NCI-H1930 (cell line): ENCODE measurements around the gene CFAP45.

Experiments
- DNase-seq, 2 experiments: peaks; one replicate each; lab custom pipeline; 2025; lab: John Stamatoyannopoulos, UW

The CFAP45 gene

GRCh38 chr1:159923203-159924024 lies 23.4 kb upstream of the CFAP45 start:
- no peak for DNase-seq

- DNase-seq, result no peak
Measured at GRCh38 chr1:159922511-159923202, 22.7 kb upstream of the CFAP45 start.

DNA sequence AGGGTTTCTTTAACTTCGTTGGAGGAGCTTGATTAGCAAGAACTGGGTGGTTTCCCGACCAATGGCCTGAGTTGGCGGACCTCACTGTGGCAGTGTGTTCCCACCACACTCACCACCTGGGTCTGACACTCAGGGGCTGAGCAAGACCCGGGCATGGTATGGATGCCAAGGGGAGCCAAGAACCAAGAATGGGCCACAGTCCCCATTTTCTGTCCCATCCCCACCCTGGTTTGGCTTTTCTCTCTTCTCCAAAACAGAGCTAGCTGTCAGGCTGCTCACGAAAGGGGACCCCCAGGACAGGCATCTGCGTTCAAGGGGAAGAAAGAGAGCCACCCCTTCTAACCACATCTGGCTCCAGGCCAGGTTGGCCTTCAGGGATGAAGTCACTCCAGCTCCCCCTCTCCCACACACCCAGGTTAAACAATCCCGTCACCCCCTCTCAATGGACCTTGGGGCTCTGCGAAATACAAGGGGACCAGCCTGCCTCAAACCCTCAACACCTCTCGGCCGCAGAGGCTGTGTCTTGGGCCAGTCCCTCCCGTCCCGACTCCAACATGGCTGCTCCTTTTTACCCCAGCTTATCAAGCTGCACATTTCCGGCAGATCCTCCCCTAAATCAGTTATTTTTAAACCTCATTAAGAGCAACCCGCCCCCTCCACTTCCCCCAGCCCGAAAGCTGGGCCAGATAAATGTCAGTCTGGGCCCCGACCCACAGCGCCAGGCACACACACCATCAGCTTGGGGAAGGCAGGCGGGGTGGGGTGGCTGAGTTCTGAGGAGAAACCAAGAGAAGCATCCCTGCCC lies 21.9 kb upstream of the CFAP45 start:
- no peak for DNase-seq

GRCh38 chr1:159921251-159921650 lies 21.3 kb upstream of the CFAP45 start:
- no peak for DNase-seq

DNA sequence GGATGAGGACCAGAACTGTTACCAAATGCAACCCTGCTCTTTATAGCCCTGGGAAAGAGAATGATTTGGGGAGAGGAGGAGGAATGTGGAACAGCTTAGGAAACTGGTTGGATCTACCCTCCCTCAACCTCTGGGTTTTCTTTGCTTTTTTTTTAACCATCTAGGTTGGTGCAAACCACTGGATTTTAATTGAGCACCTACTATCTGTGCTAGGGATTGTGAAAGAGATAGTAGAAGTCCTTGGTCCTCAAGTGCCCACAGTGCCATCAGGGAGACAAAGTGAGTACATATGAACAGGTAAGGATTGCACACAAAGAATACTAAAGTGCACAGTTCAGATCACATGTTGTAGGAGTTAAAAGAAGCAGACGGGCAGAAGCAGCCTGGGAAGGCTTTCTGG lies 20.7 kb upstream of the CFAP45 start:
- no peak for DNase-seq

DNA sequence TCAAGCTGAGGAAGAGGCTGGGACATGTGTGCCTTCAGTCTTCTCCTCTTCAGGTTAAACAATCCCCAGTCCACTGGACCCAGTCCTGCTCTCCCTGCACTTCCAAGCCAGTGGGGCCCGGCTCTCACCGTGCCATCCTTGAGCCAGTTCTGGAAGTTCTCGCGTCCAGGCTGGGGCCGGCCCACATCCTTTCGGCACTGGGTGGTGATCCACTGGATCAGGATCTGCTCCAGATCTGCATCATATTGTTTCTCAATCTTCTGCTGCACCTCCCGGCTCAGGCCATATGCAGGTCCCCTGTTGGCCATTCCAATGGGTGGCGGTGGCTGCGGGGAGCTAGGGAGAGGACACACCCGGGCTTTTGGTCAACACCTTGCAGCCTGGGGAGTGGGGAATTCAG lies 20.2 kb upstream of the CFAP45 start:
- no peak for DNase-seq

DNA sequence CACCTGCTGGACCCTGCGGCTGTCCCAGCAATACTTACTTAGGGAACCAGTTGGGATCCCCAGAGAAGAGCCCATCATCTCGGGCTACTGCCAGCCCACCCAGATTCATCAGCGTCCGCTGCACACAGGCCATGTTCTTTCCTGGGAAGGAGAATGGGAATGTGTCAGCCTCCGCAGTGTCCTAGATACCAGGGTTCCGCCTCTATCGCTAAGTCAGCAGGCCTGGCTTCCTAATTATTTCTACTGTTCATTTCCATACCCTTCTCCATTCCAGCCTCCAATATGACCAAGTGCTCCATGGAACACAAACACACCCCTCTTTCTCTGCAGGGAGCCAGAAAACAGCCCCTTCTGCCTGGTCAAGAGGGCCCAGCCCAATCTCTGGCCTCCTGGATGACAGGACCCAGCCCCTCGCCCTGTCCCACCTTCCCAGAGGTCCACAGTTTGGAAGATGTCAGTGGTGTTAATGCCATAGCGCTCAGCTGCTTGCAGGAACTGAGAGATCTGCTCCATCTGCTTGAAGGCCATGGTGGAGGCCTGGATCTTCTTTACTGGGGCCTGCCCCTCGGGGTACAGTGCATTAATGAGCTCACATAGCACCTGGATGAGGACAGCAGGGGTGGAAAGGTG lies 19.4 kb upstream of the CFAP45 start:
- DNase-seq, result no peak

GRCh38 chr1:159918352-159919200 lies 18.6 kb upstream of the CFAP45 start:
- no peak for DNase-seq

DNA sequence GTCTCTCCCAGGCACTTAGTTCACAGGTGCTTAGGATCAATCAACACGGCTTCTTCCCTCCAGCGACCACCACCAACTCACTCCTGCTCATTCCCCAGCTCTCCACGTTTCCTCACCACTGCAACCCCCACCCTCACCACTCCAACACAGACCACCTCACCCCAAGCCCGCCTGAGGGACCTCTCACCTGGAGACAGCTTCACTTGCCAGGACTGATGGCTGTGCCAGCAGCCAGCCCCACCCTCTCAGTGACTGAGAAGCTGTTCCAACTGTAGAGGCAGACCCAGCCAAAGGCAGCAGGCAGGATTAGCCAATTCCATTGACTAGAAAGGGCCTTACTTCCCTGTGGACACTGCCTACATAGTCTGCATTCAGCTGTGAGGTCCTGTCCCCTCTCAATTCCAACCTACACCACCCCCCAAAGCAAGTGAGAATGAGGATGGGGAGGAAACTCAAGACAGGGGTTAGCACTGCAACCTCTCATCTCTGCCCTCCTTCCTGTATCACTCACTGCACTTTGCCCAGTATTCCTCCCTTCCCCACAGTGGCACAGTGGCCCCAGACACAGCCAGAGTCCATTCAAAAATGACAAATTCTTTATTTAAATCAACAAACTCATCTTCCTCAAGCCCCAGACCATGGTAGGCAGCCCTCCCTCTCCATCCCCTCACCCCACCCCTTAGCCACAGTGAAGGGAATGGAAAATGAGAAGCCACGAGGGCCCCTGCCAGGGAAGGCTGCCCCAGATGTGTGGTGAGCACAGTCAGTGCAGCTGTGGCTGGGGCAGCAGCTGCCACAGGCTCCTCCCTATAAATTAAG lies 17.8 kb upstream of the CFAP45 start:
- no peak for DNase-seq

DNA sequence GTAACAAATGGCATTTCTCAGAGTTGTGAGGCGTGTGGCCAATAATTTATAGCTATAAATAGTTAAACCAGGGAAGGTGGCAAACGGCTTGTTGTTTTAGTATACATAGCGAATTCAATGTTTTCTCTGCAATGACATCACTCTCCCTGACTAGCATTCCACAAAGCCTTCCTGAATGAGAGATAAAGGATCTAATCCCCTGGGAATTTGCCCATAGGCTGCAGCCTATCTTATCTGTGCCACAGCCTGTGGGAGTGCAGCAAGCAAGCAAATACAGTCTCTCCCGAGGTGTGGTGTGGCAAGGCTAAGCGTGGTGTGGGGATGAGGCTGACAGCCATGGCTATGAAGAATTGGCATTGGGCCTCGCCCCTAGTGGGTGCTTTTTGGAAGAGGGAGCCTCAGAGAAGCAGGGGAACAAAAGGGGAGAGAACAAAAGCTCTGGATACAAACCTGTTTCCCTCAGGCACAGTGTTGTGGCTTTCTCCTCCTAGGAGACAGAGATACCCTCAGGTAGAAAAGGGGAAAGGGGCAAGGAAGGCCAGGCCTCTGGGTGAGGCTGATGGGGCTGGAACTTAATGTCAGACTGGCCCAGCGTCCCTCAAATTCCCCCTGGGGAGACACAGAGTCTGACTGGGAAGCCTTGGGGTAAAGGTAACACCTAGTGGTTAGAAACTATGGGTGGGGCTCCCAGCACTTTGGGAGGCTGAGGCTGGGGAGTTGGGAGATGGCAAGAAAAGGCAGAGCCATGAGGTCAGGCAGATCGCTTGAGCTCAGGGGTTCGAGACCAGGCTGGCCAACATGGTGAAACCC lies 16.5 kb upstream of the CFAP45 start:
- DNase-seq, result no peak

DNA sequence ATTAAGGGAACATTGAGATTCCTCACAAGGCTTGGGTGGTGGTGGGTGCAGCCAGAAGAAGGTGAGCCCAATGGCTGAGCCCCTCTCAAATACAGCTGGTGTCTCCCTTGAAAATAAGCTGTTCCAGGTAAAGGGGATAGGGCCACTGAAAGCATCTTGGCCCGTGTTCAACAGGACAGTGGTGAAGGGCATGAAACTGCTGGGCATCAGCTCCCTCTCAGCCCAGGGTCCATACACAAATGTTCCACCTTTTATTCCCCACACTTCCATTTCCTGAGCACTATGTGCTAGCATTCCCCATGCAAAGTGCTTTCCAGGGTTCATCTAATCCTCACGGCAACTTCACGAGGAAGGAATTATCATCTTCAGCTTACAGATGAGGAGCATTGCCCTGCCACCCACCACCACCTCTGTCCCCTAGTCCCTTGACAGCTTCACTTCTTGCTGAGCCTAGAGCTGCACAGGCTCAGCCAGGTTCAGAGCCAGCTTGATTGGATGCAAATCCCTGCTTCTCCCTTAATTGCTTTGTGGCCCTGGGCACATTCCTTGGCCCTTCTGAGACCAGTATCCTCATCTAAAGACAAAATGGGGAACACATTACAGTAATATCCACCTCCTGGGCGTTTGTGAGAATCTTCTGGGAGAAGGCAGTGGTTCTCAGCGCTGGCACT lies 15.7 kb upstream of the CFAP45 start:
- no peak for DNase-seq

DNA sequence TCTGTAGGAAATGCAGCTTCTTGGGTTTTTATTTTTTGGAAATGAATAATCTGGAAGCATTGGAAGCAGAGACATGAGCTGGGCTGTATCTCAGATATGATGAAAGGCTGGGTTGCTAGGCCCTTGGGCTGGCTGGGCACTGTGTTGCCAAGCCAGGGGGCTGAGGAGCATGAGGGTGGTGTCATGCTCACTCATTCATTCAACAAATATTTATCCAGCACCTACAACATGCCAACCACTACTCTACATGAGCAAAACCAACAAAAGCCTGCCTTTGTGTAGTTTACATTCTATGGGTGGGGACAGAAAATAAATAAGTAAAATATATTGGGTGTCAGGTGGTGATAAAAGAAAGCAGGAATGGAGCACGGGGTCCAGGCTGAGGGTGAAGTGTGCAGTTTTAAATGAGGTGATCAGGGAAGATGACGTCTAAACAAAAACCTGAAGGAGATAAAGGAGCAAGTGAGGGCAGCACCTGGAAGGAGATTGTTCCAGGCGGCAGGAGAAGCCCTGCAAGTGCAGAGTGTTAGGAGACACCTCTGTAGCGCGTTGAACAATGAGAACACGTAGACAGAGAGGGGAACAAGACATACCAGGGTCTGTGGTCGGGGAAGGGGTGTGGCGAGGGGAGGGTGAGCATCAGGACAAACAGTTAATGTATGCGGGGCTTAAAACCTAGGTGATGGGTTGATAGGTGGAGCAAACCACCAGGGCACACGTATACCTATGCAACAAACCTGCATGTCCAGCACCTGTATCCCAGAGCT lies 14.5 kb upstream of the CFAP45 start:
- no peak for DNase-seq

DNA sequence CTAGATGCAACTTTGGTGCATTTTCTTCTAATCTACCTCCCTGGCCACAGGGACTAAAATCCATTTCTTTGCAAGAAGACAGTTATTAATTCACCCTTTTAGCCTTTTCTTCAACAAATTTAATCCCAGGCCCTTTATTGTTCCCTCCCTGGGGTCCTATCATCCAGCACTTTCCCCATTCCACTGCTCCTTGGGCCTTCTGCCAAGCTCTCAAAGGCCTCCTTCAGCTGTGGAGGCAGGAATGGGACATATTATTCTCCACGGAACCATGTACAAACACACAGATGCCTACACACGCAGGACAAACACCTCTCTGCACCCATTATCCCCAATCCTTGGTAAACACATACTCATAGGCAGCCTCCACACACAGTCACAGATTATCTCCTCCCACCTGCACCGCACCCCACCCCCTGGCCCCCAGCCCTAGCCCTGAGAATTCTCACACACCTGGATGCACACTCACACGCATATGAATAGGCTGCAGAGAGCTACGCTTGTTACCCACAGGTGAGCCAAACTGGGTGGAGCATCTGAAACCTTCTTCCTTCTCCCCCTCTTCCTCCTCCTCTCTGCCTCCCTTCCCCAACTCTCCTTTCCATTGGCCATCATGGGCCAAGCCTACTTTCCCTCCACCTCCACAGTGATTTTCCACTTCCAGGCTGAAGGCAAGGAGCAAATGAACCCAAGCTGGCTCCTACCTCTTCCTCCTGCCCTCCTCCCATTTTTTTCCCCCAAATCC lies 13.7 kb upstream of the CFAP45 start:
- no peak for DNase-seq

DNA sequence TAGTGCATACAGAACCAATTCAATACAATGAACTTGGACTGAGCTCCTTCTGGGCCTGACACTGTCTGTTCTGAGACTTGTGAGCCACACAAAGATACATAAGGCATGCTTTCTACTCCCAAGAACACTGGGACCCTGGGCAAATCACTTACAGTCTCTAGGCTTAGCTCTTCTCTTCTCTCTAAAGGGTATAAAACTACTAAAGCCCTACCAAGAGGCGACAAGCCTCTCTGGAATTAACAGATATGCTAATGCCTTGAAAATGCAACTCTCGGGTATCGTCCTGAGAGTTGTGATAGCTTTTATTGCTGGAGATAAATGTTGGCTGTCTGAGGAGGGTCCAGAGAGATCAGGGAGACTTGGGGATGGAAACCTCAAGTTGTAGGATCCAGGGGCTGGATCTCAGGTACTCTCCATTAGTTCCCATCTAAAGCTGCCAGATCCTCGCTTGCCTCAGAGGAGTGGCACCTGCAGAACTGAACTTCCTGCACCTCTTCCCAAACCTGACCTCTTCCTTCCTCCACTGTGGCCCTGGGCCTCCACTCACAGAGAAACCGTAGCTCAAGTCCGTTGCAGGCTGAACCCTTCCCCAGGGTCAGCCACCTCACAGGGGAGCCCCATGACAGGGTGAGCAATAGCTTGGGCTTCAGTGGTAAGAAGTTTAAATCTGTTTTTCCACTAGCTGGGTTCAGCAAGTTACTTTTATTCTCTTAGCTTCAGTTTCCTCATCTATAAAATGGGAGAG lies 11.5 kb upstream of the CFAP45 start:
- DNase-seq, result no peak

GRCh38 chr1:159908031-159908940 lies 8.3 kb upstream of the CFAP45 start:
- DNase-seq, result no peak

DNA sequence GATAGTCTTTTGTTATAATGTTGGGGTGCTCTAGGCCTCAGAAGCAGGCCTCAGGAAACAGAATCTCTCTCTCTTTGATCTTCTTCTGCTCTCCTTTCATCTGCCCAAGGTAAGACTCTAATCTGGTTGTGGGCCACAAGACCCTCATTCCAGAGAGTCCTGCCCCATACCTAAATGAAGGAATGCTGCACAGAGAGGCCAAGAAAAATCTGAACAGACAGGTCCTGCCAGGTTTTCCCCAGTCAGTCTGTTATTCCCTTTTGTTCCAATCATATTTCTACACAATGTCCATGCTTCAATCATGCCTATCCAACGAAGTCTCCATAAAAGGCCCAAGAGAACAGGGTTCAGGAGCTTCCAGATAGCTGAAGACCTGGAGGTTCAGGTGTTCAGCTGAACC lies 7.0 kb upstream of the CFAP45 start:
- no peak for DNase-seq
